OCI-LY1 (cell line): ENCODE data around the gene SPOUT1.
A peak's percentile ranks its signal among the peaks of the same experiment; 100 is the strongest.

Experiments
- H2AFZ ChIP-seq: fragments of 200-600 bp; sonication (generic), shearing (Covaris generic); 2 replicates; pipeline ENCODE4 v1.6.0; 2014; ENCODE audit warnings: antibody characterized with exemption, mild to moderate bottlenecking, low read length
- H3F3A ChIP-seq: fragments of 200-600 bp; sonication (generic), shearing (Covaris generic); 2 replicates; pipeline ENCODE4 v1.6.0; 2014; ENCODE audit warnings: mild to moderate bottlenecking, antibody characterized with exemption, low read length, moderate library complexity; ENCODE audit not compliant: insufficient read depth
- H3K27ac ChIP-seq: fragments of 200-600 bp; sonication (generic); 2 replicates; pipeline ENCODE4 v1.5.1; 2014; ENCODE audit warnings: low read length, mixed run types, mild to moderate bottlenecking, low read depth; ENCODE audit not compliant: poor library complexity, severe bottlenecking
- H3K27me3 ChIP-seq: fragments of 200-600 bp; sonication (generic); 2 replicates; pipeline ENCODE4 v1.6.0; 2014; ENCODE audit warnings: antibody characterized with exemption, mild to moderate bottlenecking, low read length, moderate library complexity; ENCODE audit not compliant: insufficient read depth
- H3K36me3 ChIP-seq: fragments of 200-600 bp; sonication (generic); 2 replicates; pipeline ENCODE4 v1.6.1; 2014; ENCODE audit warnings: mild to moderate bottlenecking, antibody characterized with exemption, low read length, moderate library complexity, mixed read lengths; ENCODE audit not compliant: insufficient read depth
- H3K4me1 ChIP-seq: fragments of 200-600 bp; sonication (generic); 2 replicates; pipeline ENCODE4 v1.5.1; 2014; ENCODE audit warnings: mild to moderate bottlenecking, low read length, moderate library complexity; ENCODE audit not compliant: insufficient read depth, severe bottlenecking
- H3K4me2 ChIP-seq: fragments of 200-600 bp; sonication (generic), shearing (Covaris generic); 2 replicates; pipeline ENCODE4 v1.6.1; 2014; ENCODE audit warnings: low read length
- H3K4me3 ChIP-seq: fragments of 200-600 bp; sonication (generic); 2 replicates; pipeline ENCODE4 v1.5.1; 2014; ENCODE audit warnings: low read length, low read depth, mild to moderate bottlenecking, mixed read lengths; ENCODE audit not compliant: poor library complexity, severe bottlenecking
- H3K79me2 ChIP-seq: fragments of 200-600 bp; shearing (Covaris generic); 2 replicates; pipeline ENCODE4 v1.6.1; 2016; ENCODE audit warnings: mixed run types, low read length, mixed read lengths; ENCODE audit not compliant: insufficient read depth
- H3K9ac ChIP-seq: fragments of 200-600 bp; sonication (generic), shearing (Covaris generic); 2 replicates; pipeline ENCODE4 v1.6.1; 2014; ENCODE audit warnings: mild to moderate bottlenecking, low read length, mixed read lengths
- H3K9me2 ChIP-seq: fragments of 200-600 bp; sonication (generic), shearing (Covaris generic); 2 replicates; pipeline ENCODE4 v1.6.1; 2014; ENCODE audit warnings: low read depth, mild to moderate bottlenecking, low read length, mixed read lengths
- H3K9me3 ChIP-seq: fragments of 200-600 bp; shearing (Covaris generic); 2 replicates; pipeline ENCODE4 v1.6.1; 2014; ENCODE audit warnings: low read length, mixed read lengths
- H4K20me1 ChIP-seq: fragments of 200-600 bp; sonication (generic), shearing (Covaris generic); 2 replicates; pipeline ENCODE4 v1.6.0; 2016; ENCODE audit warnings: mild to moderate bottlenecking, low read length; ENCODE audit not compliant: insufficient read depth
- EZH2 ChIP-seq: fragments of 200-600 bp; sonication (generic), shearing (Covaris generic); IDR thresholded peaks from 2 replicates; pipeline ENCODE4 v1.8.0; 2017; ENCODE audit warnings: borderline replicate concordance, mixed run types, mild to moderate bottlenecking, antibody characterized with exemption, low read length, moderate library complexity, mixed read lengths
- TF ChIP-seq, protein P1 (sequence below): fragments of 200-600 bp; sonication (generic), shearing (Covaris generic); IDR thresholded peaks from 2 replicates; pipeline ENCODE4 v1.5.1; 2017; ENCODE audit warnings: mild to moderate bottlenecking, antibody characterized with exemption, low read length, moderate library complexity, mixed read lengths

Gene SPOUT1

DNA sequence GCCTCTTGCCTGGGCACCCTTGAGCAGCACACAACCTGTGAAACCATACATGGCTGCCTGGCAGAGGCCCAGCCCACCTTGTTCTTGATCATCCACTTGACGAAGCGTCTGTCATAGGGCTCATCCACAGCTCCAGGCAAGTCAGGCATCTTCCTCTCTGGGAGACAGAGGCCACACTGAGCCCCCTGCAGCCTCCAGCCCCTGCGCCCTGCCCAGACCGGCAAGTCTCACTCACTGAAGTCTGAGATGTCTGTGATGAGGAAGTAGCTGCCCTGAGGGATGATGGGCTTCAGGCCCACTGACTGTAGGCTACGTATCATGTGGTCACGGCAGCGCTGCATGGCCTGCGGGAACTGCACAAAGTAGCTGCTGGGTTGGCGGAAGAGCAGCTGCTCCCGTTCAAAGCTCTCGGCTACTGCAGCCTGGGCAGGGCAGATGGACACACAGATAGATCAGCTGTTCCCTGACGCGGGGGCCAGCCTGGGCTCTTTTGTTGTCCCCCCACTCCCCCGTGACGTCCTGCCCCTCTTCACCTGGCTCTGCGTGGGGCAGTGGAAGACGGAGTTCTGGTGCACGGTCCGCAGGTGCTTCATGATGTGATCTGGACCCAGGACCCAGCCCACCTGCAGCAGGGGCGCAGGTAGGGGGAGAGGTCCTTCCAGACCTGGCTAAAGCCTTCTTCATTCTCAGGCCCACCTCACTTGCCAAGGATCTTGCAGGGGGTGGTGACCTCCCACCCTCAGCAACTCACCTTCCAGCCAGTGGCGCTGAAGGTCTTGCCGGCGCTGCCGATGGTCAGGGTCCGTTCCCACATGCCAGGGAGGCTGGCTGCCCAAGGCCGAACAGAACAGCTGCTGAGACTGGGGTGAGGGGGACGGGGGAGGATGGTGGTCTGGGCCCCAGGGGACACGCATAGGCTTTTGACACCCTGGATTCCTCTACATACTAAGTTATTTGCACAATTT is 5.9 kb upstream of the SPOUT1 start:
- Histone ChIP-seq H3K79me2 (no peaks in the 10 kb centered on the region), H3K9ac (no peak overlapping the region), H3K4me1 (no peaks in the 10 kb centered on the region), H3F3A (no peaks in the 10 kb centered on the region), H3K4me3 (no peak overlapping the region), H3K27me3 (no peaks in the 10 kb centered on the region), H2AFZ (no peak overlapping the region), H3K4me2 (no peak overlapping the region), H4K20me1 (no peaks in the 10 kb centered on the region), H3K9me2 (no peaks in the 10 kb centered on the region), H3K36me3 (peaks cover 6% of the 10 kb centered on the region; the same call in 1 of the 2 replicates), H3K9me3 (no peaks in the 10 kb centered on the region), H3K27ac (no peak overlapping the region)
- TF ChIP-seq, protein P1, sequence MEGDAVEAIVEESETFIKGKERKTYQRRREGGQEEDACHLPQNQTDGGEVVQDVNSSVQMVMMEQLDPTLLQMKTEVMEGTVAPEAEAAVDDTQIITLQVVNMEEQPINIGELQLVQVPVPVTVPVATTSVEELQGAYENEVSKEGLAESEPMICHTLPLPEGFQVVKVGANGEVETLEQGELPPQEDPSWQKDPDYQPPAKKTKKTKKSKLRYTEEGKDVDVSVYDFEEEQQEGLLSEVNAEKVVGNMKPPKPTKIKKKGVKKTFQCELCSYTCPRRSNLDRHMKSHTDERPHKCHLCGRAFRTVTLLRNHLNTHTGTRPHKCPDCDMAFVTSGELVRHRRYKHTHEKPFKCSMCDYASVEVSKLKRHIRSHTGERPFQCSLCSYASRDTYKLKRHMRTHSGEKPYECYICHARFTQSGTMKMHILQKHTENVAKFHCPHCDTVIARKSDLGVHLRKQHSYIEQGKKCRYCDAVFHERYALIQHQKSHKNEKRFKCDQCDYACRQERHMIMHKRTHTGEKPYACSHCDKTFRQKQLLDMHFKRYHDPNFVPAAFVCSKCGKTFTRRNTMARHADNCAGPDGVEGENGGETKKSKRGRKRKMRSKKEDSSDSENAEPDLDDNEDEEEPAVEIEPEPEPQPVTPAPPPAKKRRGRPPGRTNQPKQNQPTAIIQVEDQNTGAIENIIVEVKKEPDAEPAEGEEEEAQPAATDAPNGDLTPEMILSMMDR: no peak
- TF ChIP-seq EZH2: no peak

DNA sequence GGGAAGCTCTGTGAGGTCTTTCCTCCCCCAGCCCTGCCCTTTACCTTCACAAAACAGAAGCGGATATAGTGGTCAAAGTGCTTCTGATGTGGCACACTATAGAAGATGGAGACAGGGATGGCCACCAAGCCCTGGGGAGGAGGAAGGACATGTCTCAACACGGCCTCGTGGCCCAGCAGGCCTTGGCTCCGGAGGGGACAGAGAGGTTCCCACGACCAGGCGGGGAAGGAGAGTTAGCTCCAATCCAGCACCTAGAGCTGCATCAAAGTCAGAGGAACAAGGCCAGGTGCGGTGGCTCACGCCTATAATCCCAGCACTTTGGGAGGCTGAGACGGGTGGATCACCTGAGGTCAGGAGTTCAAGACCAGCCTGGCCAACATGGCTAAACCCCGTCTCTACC is 4.1 kb upstream of the SPOUT1 start:
- Histone ChIP-seq H3K27me3 (no peaks in the 10 kb centered on the region), H2AFZ (no peak overlapping the region), H3K36me3 (peaks cover 4% of the 10 kb centered on the region; the same call in 1 of the 2 replicates), H3K4me1 (peaks cover 10% of the 10 kb centered on the region), H3K9me3 (no peaks in the 10 kb centered on the region), H3K27ac (no peak overlapping the region), H3K79me2 (peaks cover 7% of the 10 kb centered on the region; the same call in 1 of the 2 replicates), H3K9ac (no peak overlapping the region), H3K9me2 (no peaks in the 10 kb centered on the region), H3F3A (no peaks in the 10 kb centered on the region), H3K4me3 (no peak overlapping the region), H3K4me2 (no peak overlapping the region), H4K20me1 (no peaks in the 10 kb centered on the region)
- TF ChIP-seq, protein P1: no peak
- TF ChIP-seq EZH2: no peak

GRCh38 chr9:128828719-128829452 is 708 bp downstream of the SPOUT1 start:
- peaks cover 8% of the 10 kb centered on the region; the same call in 1 of the 2 replicates for H3K79me2 ChIP-seq
- H3K9me3 ChIP-seq: no peaks in the 10 kb centered on the region
- no peaks in the 10 kb centered on the region for H3K9me2 ChIP-seq
- H3K27ac ChIP-seq: peak overlapping the region; percentile 4
- peak overlapping the region; percentile 85 for H3K4me3 ChIP-seq
- H3F3A ChIP-seq: no peaks in the 10 kb centered on the region
- H3K27me3 ChIP-seq: no peaks in the 10 kb centered on the region
- H3K4me2 ChIP-seq: peak overlapping the region; percentile 79
- H3K36me3 ChIP-seq: peaks cover 46% of the 10 kb centered on the region
- no peak overlapping the region for H2AFZ ChIP-seq
- peaks cover 20% of the 10 kb centered on the region for H3K4me1 ChIP-seq
- no peak for TF ChIP-seq EZH2
- TF ChIP-seq, protein P1: no peak
- H3K9ac ChIP-seq: peak overlapping the region; percentile 90
- H4K20me1 ChIP-seq: no peaks in the 10 kb centered on the region
